Skeletal muscle satellite cell (primary cell): ENCODE results near the gene PALM.
A peak's percentile ranks its signal among the peaks of the same experiment; 100 is the strongest.

Source experiments
- H3K27me3 ChIP-seq: 2 replicates; pipeline ENCODE4 v1.7.0; 2013; ENCODE audit warnings: low read length; ENCODE audit not compliant: control insufficient read depth, insufficient read depth
- H3K36me3 ChIP-seq: 2 replicates; pipeline ENCODE4 v1.7.0; 2013; ENCODE audit warnings: mild to moderate bottlenecking, control low read depth, low read length; ENCODE audit not compliant: insufficient read depth
- H3K4me1 ChIP-seq: 2 replicates; pipeline ENCODE4 v1.7.0; 2013; ENCODE audit warnings: low read length; ENCODE audit not compliant: control insufficient read depth, insufficient read depth
- H3K4me2 ChIP-seq: 2 replicates; pipeline ENCODE4 v1.7.0; 2013; ENCODE audit warnings: mild to moderate bottlenecking, low read length
- H3K4me3 ChIP-seq: 2 replicates; pipeline ENCODE4 v1.7.0; 2013; ENCODE audit warnings: low read length
- H3K9ac ChIP-seq: 2 replicates; pipeline ENCODE4 v1.7.0; 2013; ENCODE audit warnings: mild to moderate bottlenecking, low read depth, low read length, moderate library complexity
- H3K9me3 ChIP-seq: replicated peaks from 2 replicates; pipeline ENCODE4 v1.7.0; 2013; ENCODE audit warnings: mild to moderate bottlenecking, control low read depth, low read length

The PALM gene

DNA sequence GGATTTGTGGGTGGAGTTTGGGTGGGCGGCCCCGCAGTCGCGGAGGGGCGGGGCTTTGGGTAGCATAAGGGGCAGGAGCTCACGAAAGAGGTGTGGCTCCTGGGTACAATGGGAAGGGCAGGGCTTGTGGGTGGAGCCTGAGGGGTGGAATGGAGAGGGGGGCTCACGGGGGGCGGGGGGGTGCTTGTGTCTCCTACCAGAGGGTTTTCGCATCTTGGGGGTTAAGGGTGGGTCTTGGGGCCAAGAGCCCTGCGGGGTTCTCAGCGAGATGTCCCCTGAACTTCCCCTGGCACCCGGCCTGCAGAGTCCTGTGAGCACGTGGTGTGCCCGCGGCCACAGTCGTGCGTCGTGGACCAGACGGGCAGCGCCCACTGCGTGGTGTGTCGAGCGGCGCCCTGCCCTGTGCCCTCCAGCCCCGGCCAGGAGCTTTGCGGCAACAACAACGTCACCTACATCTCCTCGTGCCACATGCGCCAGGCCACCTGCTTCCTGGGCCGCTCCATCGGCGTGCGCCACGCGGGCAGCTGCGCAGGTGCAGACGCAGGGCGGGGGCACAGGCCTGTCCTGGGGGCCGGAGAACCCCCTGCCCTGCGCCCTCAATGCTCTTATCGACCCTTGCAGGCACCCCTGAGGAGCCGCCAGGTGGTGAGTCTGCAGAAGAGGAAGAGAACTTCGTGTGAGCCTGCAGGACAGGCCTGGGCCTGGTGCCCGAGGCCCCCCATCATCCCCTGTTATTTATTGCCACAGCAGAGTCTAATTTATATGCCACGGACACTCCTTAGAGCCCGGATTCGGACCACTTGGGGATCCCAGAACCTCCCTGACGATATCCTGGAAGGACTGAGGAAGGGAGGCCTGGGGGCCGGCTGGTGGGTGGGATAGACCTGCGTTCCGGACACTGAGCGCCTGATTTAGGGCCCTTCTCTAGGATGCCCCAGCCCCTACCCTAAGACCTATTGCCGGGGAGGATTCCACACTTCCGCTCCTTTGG, 27.4 kb upstream of the PALM start:
- Histone ChIP-seq H3K4me3 (peak overlapping the region; percentile 69), H3K9ac (no peak overlapping the region), H3K4me2 (peak overlapping the region; percentile 80), H3K36me3 (peaks cover 25% of the 10 kb centered on the region), H3K4me1 (peaks cover 21% of the 10 kb centered on the region), H3K27me3 (no peaks in the 10 kb centered on the region), H3K9me3 (no peaks in the 10 kb centered on the region)

DNA sequence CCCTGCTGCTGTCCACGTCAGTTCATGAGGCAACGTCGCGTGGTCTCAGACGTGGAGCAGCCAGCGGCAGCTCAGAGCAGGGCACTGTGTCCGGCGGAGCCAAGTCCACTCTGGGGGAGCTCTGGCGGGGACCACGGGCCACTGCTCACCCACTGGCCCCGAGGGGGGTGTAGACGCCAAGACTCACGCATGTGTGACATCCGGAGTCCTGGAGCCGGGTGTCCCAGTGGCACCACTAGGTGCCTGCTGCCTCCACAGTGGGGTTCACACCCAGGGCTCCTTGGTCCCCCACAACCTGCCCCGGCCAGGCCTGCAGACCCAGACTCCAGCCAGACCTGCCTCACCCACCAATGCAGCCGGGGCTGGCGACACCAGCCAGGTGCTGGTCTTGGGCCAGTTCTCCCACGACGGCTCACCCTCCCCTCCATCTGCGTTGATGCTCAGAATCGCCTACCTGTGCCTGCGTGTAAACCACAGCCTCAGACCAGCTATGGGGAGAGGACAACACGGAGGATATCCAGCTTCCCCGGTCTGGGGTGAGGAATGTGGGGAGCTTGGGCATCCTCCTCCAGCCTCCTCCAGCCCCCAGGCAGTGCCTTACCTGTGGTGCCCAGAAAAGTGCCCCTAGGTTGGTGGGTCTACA, 25.9 kb upstream of the PALM start:
- H3K4me2 ChIP-seq, result no peak overlapping the region
- H3K9ac ChIP-seq, result no peak overlapping the region
- H3K9me3 ChIP-seq, result no peaks in the 10 kb centered on the region
- no peaks in the 10 kb centered on the region for H3K27me3 ChIP-seq
- no peak overlapping the region for H3K4me3 ChIP-seq
- peaks cover 23% of the 10 kb centered on the region for H3K36me3 ChIP-seq
- H3K4me1 ChIP-seq, result peaks cover 17% of the 10 kb centered on the region

DNA sequence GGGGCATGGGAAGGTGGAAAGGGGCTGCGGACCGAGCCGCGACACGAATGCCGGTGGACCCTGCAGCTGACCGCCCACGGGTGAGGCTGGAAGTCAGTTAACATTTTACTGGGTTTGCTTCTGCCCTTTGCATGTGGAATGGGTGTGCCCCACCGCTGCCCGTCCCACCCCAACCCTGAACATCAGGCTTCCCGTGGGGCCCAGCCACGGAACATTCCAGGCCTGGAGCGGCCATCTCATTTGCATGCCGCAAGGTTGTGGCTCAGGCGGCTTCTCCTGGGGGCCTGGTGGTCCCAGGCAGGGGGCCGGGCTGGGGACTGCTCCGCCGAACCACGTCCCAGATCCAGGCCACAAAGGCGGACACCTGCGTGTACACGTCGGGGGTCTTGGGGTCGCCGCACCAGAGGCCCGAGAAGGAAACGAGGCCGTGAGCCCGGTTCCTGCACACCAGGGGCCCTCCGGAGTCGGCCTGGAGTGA, 23.2 kb upstream of the PALM start:
- Histone ChIP-seq H3K4me2 (no peak overlapping the region), H3K9ac (no peak overlapping the region), H3K27me3 (no peaks in the 10 kb centered on the region), H3K9me3 (no peaks in the 10 kb centered on the region), H3K4me3 (no peak overlapping the region), H3K4me1 (peaks cover 2% of the 10 kb centered on the region), H3K36me3 (peaks cover 19% of the 10 kb centered on the region)

DNA sequence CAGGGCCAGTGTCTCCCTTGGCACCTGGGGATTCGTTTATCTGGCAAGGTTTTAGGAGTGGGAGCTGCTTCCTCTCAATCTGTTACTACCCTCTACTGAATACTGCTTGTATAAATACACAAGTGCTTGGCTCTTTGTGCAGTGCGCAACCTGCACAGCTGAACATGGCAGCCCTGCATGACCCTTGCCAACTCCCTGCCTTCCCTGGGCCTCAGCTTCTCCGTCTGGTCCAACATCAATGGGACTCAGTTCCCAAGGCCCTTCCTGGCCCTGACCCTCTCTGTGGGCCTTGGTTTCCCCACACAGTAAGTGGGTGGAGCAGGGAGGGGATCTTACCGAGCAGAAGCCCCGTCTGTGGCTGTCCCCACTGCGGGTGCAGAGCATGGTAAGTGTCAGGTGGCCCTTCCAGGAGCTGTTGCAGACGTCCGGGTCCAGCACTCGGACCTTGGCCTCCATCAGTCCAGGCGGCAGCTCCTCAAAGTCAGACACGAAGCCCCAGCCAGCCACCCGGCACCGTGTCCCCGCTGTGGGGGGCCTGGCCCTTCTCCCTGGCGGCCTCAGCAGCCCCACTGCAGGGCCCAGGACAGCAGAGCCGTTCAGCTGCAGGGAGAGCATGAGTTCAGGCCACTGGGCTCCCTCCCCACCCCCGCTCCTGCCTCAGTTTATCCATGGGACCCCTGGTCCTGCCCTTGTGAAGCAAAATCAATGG, 22.0 kb upstream of the PALM start:
- no peak overlapping the region for H3K9ac ChIP-seq
- H3K9me3 ChIP-seq, result no peaks in the 10 kb centered on the region
- no peaks in the 10 kb centered on the region for H3K4me1 ChIP-seq
- H3K4me2 ChIP-seq, result no peak overlapping the region
- H3K36me3 ChIP-seq, result peaks cover 12% of the 10 kb centered on the region
- no peak overlapping the region for H3K4me3 ChIP-seq
- H3K27me3 ChIP-seq, result no peaks in the 10 kb centered on the region

DNA sequence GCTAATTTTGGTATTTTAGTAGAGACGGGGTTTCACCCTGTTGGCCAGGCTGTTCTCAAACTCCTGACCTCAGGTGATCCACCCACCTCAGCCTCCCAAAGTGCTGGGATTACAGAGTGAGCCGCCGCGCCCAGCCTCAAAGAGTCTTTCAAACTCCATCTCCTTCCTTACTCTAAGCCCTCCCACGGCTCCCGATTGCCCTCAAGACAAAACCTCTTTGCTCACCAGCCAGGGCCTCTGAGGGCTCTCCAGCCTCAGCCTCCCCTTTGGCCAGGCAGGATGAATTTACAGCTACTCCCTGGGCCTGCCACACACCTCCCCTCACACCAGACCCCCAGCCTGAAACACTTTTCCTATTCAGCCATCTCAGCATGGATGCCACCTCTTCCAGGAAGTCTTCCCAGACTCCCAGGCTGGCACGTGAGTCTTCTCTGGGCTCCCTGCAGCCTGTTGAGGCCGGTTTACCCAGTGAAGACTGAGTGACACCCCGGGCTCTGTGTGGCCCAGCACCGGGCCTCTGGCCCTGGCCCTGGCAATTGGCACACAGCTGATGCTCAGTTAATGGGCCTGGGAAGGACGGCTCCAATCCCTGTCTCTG, 21.1 kb upstream of the PALM start:
- Histone ChIP-seq H3K9me3 (no peaks in the 10 kb centered on the region), H3K9ac (no peak overlapping the region), H3K4me1 (no peaks in the 10 kb centered on the region), H3K4me3 (no peak overlapping the region), H3K27me3 (no peaks in the 10 kb centered on the region), H3K36me3 (peaks cover 4% of the 10 kb centered on the region), H3K4me2 (no peak overlapping the region)

DNA sequence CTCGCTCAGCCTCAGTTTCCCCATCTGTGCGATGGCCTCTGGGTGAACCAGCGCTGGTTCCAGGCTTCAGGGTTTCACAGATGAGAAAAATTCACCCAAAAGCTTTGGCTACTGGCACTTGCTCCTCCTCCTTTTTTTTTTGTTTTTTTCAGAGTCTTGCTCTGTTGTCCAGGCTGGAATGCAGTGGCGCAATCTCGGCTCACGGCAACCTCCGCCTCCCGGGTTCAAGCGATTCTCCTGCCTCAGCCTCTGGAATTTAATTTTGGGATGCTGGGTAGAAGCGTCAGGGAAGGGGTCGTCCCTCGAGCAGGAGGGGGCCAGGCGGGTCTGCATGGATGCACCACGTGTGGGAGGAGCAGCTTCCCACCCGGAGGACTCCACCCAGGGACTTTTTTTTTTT, 20.5 kb upstream of the PALM start:
- H3K9ac ChIP-seq, result no peak overlapping the region
- H3K4me3 ChIP-seq, result no peak overlapping the region
- H3K9me3 ChIP-seq, result no peaks in the 10 kb centered on the region
- H3K4me2 ChIP-seq, result no peak overlapping the region
- H3K36me3 ChIP-seq, result no peaks in the 10 kb centered on the region
- H3K4me1 ChIP-seq, result no peaks in the 10 kb centered on the region
- H3K27me3 ChIP-seq, result no peaks in the 10 kb centered on the region

DNA sequence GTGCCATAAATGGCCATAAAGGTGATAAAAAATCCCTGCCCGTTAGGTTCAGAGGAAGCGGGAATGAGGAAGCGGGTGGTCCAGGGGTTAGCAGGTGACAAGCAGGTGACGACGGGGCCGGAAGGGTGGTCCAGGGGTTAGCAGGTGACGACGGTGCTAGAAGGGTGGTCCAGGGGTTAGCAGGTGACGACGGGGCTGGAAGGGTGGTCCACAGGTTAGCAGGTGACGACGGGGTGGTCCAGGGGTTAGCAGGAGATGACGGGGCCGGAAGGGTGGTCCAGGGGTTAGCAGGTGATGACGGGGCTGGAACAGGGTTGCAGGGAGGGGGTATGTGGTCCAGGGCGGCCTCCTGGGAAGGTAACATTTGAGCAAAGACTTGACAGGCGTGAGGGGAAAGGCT, 19.7 kb upstream of the PALM start:
- Histone ChIP-seq H3K36me3 (no peaks in the 10 kb centered on the region), H3K9me3 (no peaks in the 10 kb centered on the region), H3K4me2 (no peak overlapping the region), H3K27me3 (no peaks in the 10 kb centered on the region), H3K4me3 (no peak overlapping the region), H3K9ac (no peak overlapping the region), H3K4me1 (no peaks in the 10 kb centered on the region)

DNA sequence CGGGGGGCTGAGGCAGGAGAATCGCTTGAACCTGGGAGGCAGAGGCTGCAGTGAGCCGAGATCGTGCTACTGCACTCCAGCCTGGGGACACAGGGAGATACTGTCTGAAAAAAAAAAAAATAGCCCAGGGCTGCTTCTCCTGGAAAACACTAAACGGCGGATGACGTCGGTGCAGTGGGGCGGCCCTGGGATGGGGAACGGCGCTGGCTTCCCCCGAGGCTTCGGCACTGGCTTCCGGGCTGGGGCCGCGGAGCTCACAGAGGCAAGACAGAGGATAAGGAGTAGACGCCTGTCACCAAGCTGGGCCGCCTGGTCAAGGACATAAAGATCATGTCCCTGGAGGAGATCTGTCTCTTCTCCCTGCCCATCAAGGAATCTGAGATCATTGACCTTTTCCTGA, 18.5 kb upstream of the PALM start:
- no peaks in the 10 kb centered on the region for H3K4me1 ChIP-seq
- no peak overlapping the region for H3K9ac ChIP-seq
- H3K27me3 ChIP-seq, result peaks cover 7% of the 10 kb centered on the region
- H3K4me2 ChIP-seq, result no peak overlapping the region
- H3K36me3 ChIP-seq, result no peaks in the 10 kb centered on the region
- H3K9me3 ChIP-seq, result no peaks in the 10 kb centered on the region
- no peak overlapping the region for H3K4me3 ChIP-seq

DNA sequence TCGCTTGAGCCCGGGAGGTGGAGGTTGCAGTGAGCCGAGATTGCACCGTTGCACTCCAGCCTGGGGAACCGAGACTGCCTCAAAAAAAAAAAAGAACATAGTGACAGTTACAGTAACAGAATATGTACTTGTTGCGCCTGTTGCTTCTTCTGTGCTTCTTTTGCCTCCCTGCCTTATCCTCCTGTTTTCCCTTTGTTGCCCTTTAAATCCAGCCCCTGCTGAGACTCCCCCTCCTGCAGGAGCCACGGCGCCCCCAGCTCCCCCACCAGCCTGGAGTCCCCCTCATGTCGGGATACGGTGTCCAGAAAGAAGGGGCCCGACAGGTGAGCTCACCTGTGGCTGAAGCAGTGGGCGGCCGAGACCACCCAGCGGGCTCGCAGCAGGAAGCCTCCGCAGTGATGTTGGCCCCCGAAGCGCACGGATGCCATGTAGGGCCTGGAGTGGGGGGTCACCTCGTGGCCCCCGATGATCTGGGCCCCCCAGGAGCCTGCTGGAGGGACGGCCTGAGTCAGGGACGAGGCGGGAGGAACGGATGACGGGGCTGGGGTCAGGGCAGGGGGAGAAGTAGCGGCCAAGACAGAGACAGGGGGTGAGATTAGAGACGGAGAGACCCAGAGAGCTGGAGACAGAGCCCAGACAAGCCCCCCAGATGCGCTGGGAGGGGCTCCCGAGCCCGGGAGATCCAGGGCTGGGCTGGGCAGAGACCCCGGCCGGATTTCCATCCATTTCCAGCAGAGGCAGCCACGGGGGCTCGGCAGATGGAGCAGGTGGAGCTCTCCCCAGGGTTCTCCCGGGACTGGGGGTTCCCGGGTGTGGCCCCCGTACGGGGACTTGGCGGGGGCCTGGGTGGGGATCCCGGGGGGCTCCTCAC, 14.0 kb upstream of the PALM start:
- Histone ChIP-seq H3K27me3 (peaks cover 12% of the 10 kb centered on the region), H3K4me2 (no peak overlapping the region), H3K9me3 (no peaks in the 10 kb centered on the region), H3K36me3 (no peaks in the 10 kb centered on the region), H3K9ac (no peak overlapping the region), H3K4me3 (no peak overlapping the region), H3K4me1 (no peaks in the 10 kb centered on the region)

DNA sequence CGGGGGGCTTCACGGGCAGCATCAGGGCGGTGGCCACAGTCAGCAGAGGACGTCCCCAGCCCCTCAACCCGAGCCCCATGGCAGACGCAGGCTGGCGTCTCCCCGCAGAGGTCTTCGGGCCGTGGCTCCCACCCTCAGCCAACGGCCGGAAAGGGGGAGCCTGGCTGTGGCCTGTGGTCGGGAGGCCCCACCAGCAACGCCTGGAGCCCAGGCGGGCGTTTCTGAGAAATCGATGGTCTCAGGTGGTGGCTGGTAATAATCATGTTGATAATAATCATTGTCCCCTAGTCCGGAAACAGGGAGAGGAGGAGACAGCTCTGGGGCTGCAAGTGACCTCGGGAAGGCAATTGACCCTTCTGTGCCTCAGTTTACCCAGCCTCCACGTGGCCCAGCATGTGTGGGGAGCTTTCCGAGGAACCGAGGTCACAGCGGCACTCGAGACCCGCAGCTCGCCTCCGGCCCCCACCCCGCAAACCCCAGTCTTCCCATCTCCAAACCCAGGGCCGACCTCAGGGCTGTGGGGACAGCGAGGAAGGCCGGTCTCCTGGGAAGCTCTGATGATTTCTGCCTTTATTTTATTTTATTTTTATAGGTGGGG, 13.3 kb upstream of the PALM start, which contains the start of gene PRSS57:
TSS of gene PRSS57 (minus strand) at position 101 of the 598 bp plus-strand sequence. CDS start at position 79, 22 bp downstream.
- peaks cover 12% of the 10 kb centered on the region for H3K27me3 ChIP-seq
- H3K9ac ChIP-seq, result no peak within 1 kb of the TSS
- no peaks in the 10 kb centered on the region for H3K4me1 ChIP-seq
- no peaks in the 10 kb centered on the region for H3K9me3 ChIP-seq
- no peak within 1 kb of the TSS for H3K4me2 ChIP-seq
- H3K36me3 ChIP-seq, result no peaks in the 10 kb centered on the region
- no peak within 1 kb of the TSS for H3K4me3 ChIP-seq
